Measurements from ENCODE around the gene NDUFB3. TPM values are rescaled to one million over a fixed set of nuclear protein-coding genes. Genes with fewer than 3 reads are reported as not detected.

Gene NDUFB3
- total and polyA plus RNA-seq, 10 of the 15 experiments (the other 5 are each of a cell fraction or from before 2014, with no cell fraction given) = 115 to 1,059 (median 187) TPM

DNA sequence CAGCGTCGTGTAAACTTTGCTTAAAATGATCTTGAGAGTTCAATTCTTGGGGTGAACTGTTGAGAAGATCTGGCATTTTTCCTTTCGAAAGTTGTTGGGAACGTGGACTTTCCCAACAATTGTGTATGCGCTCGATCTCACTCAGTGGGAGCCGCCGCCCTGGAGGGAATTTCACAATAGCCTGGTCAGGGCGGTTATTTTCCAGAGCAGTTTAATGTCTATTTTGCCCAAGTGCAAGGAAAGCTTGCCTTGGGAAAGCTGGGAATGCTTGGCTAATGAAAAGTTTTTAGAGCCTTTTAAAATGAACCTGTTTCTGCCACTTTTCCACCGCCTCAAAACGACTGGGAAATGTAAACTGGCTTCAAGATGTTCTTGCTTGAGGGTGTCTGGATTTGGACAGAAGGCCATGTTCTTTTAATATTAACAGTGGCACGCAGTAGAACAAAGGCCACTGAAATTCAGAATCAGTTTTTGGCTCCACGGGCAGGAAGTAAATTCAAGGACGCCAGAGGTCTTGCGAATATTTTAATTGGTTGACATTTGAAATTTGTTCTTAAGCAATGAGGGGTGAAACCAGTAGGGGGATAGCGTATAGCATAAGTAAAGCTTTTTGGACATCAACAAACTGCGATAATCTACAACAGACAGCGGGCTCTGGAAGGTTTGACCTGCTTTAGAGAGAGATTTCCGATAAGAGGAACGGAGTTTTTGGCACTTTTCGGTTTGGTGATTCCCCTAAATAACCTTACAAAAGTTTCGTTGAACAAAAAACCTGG is 45.3 kb downstream of the NDUFB3 start:
- Histone ChIP-seq H3K79me2 (ENCODE audit: control insufficient read depth, insufficient read depth, low read length) (peaks cover 74% of the 10 kb centered on the region), H4K20me1 (ENCODE audit: control insufficient read depth, insufficient read depth) (no peaks in the 10 kb centered on the region), H3K9ac (ENCODE audit: control insufficient read depth, insufficient read depth, low read length) (peak overlapping the region; percentile 99), H3K4me3 (peak overlapping the region; percentile 82), H3K27me3 (replicated peaks in 1 of 2; ENCODE audit: control insufficient read depth in 2 of 2, insufficient read depth in 2 of 2, low read length in 1 of 2) (no peaks in the 10 kb centered on the region), H3K4me1 (ENCODE audit: control insufficient read depth, insufficient read depth, low read length) (peaks cover 7% of the 10 kb centered on the region), H3K9me3 (replicated peaks; ENCODE audit: control insufficient read depth, insufficient read depth, low read length) (no peaks in the 10 kb centered on the region), H3K4me2 (ENCODE audit: control insufficient read depth, insufficient read depth) (peak overlapping the region; percentile 98), H3K27ac (ENCODE audit: control insufficient read depth, insufficient read depth) (peak overlapping the region; percentile 99), H2AFZ (ENCODE audit: control insufficient read depth, low read depth, low read length) (peak overlapping the region; percentile 81), H3K36me3 (ENCODE audit: control insufficient read depth in 2 of 2, insufficient read depth in 2 of 2, low read length in 1 of 2) (no peaks in the 10 kb centered on the region)
- FAIRE-seq (no peak), ATAC-seq (peak; percentile 39), DNase-seq (ENCODE audit: low read depth, low spot score) (no peak)
- POLR2A ChIA-PET = interaction anchor here (0.8 to 7.0 kb wide), 15 partner anchors 14 to 254 kb away, joined by 3 to 127 read pairs (median 4); partner anchors contain the start of genes HYCC2, NDUFB3, NIF3L1 and ORC2
- RAD21 ChIA-PET (ENCODE audit: unreplicated experiment) = interaction anchor here (0.7 to 7.7 kb wide), 11 partner anchors 36 to 304 kb away, joined by 3 to 71 read pairs (median 7); partner anchors contain the start of genes CASP10, NDUFB3 and ORC2
- under 1% methylated on average over 22 of the region's 22 CpGs for WGBS (ENCODE audit: insufficient coverage, insufficient replicate concordance, low lambda C conversion rate, missing lambda C conversion rate)
- intact Hi-C loops (cut with micrococcal nuclease; ENCODE audit: unreplicated experiment) (loop anchor here (2.0 to 5.0 kb wide), 5 partner anchors 46 to 228 kb away; partner anchors contain the start of genes HYCC2, NIF3L1, ORC2 and PPIL3), in situ Hi-C loops (cut with MboI) (no loop called here)
- BruUV-seq (replicated peaks) = no TSS peak
- SMC1A ChIA-PET (ENCODE audit: uncharacterized antibody, unreplicated experiment) = interaction anchor here (0.7 to 9.4 kb wide), 21 partner anchors 14 to 161 kb away, joined by 3 to 143 read pairs (median 4); partner anchors contain the start of genes CASP10, NDUFB3 and ORC2
- CTCF ChIA-PET = interaction anchor here (0.7 to 5.0 kb wide), 22 partner anchors 10 to 216 kb away, joined by 3 to 53 read pairs (median 6); partner anchors contain the start of genes CASP10 and HYCC2
- TF ChIP-seq MXI1 (IDR thresholded peaks at IDR 0.05; ENCODE audit: low read depth, low read length) (peak; percentile 61), RBBP5 (conservative IDR thresholded peaks at IDR 0.05) (no peak), MEF2A (IDR thresholded peaks at IDR 0.05; ENCODE audit: insufficient read depth, low read depth, low read length) (no peak), E4F1 (IDR thresholded peaks at IDR 0.05; ENCODE audit: borderline replicate concordance, partially characterized antibody) (no peak), CBX3 (IDR thresholded peaks at IDR 0.05; ENCODE audit: borderline replicate concordance, low read depth) (no peak), DPF2 (IDR thresholded peaks at IDR 0.05) (no peak), BRCA1 (IDR thresholded peaks at IDR 0.05; ENCODE audit: low read depth, low read length) (no peak), GABPA (IDR thresholded peaks at IDR 0.05; ENCODE audit: low read depth) (no peak), ZNF24 (IDR thresholded peaks at IDR 0.05) (no peak), FOXK2 (IDR thresholded peaks at IDR 0.05) (no peak), HDAC6 (IDR thresholded peaks at IDR 0.05; ENCODE audit: unreplicated experiment) (no peak), CEBPB (IDR thresholded peaks at IDR 0.05; ENCODE audit: borderline replicate concordance in 1 of 2, low read depth in 2 of 2, low read length in 2 of 2) (no peak), SMARCA5 (IDR thresholded peaks at IDR 0.05) (no peak)
- TF ChIP-seq, protein P1, sequence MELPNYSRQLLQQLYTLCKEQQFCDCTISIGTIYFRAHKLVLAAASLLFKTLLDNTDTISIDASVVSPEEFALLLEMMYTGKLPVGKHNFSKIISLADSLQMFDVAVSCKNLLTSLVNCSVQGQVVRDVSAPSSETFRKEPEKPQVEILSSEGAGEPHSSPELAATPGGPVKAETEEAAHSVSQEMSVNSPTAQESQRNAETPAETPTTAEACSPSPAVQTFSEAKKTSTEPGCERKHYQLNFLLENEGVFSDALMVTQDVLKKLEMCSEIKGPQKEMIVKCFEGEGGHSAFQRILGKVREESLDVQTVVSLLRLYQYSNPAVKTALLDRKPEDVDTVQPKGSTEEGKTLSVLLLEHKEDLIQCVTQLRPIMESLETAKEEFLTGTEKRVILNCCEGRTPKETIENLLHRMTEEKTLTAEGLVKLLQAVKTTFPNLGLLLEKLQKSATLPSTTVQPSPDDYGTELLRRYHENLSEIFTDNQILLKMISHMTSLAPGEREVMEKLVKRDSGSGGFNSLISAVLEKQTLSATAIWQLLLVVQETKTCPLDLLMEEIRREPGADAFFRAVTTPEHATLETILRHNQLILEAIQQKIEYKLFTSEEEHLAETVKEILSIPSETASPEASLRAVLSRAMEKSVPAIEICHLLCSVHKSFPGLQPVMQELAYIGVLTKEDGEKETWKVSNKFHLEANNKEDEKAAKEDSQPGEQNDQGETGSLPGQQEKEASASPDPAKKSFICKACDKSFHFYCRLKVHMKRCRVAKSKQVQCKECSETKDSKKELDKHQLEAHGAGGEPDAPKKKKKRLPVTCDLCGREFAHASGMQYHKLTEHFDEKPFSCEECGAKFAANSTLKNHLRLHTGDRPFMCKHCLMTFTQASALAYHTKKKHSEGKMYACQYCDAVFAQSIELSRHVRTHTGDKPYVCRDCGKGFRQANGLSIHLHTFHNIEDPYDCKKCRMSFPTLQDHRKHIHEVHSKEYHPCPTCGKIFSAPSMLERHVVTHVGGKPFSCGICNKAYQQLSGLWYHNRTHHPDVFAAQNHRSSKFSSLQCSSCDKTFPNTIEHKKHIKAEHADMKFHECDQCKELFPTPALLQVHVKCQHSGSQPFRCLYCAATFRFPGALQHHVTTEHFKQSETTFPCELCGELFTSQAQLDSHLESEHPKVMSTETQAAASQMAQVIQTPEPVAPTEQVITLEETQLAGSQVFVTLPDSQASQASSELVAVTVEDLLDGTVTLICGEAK (IDR thresholded peaks at IDR 0.05; ENCODE audit: borderline replicate concordance) = peak; percentile 3; the same call in 1 of the 2 replicates
- TF ChIP-seq, protein P2, sequence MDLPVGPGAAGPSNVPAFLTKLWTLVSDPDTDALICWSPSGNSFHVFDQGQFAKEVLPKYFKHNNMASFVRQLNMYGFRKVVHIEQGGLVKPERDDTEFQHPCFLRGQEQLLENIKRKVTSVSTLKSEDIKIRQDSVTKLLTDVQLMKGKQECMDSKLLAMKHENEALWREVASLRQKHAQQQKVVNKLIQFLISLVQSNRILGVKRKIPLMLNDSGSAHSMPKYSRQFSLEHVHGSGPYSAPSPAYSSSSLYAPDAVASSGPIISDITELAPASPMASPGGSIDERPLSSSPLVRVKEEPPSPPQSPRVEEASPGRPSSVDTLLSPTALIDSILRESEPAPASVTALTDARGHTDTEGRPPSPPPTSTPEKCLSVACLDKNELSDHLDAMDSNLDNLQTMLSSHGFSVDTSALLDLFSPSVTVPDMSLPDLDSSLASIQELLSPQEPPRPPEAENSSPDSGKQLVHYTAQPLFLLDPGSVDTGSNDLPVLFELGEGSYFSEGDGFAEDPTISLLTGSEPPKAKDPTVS (IDR thresholded peaks at IDR 0.05; ENCODE audit: low read depth, low read length) = no peak
